K562 (cell line): Measurements from ENCODE around the gene HSF2.

Source experiments
- BRF1 ChIP-seq: IDR thresholded peaks from 3 replicates; pipeline ENCODE4 v1.6.1; 2011; ENCODE audit warnings: borderline replicate concordance, mild to moderate bottlenecking; ENCODE audit not compliant: insufficient read length; ENCODE audit errors: extremely low read depth
- IRF2 ChIP-seq: sonication (generic); formaldehyde crosslinking; IDR thresholded peaks from 2 replicates; pipeline ENCODE4 v1.8.1; 2022; ENCODE audit warnings: mild to moderate bottlenecking, missing genetic modification reagents
- MXI1 ChIP-seq: IDR thresholded peaks from 2 replicates; pipeline ENCODE4 v1.6.1; 2011; ENCODE audit warnings: low read depth, mild to moderate bottlenecking, improper control_type of control experiment, low read length
- RNF2 ChIP-seq: sonication (generic); IDR thresholded peaks from 2 replicates; pipeline ENCODE4 v1.6.1; 2016
- SIRT6 ChIP-seq: IDR thresholded peaks from one replicate; pipeline ENCODE4 v1.6.1; 2012; ENCODE audit warnings: low read depth, mild to moderate bottlenecking, control low read depth, inconsistent platforms, low read length, moderate library complexity
- TF ChIP-seq, protein P1 (sequence below), 3 experiments: IDR thresholded peaks in 2 of 3; conservative IDR thresholded peaks in 1 of 3; 2 replicates each; pipeline ENCODE4 v1.5.1; 2011 to 2012; ENCODE audit warnings: low read length in 3 of 3, mild to moderate bottlenecking in 3 of 3, control low read depth in 2 of 3, improper control_type of control experiment in 1 of 3, inconsistent platforms in 1 of 3, low read depth in 1 of 3, mixed read lengths in 1 of 3, moderate library complexity in 1 of 3; ENCODE audit not compliant: insufficient read depth in 2 of 3

DNA sequence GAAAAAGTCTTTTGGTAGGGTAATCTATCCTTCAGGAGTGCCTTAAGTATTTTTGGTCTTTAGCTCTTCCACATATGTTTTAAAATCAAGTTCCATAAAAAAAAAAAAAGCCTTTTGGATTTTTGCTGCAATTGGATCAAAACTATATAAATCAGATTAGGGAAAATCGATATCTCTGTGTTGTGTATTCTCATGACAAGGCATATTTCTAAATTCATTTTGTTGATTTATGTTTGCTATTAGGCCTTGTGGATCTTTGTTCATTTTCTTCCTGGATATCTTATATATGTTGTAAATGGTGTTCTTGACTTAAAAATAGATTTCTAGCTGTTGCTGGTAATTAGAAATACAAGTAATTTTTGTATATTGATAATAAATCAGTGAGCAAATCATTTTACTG lies 8.8 kb downstream of the HSF2 start:
- TF ChIP-seq RNF2 (no peak), MXI1 (no peak), IRF2 (CRISPR knock-in tag) (no peak), BRF1 (no peak), SIRT6 (no peak)
- TF ChIP-seq, protein P1, sequence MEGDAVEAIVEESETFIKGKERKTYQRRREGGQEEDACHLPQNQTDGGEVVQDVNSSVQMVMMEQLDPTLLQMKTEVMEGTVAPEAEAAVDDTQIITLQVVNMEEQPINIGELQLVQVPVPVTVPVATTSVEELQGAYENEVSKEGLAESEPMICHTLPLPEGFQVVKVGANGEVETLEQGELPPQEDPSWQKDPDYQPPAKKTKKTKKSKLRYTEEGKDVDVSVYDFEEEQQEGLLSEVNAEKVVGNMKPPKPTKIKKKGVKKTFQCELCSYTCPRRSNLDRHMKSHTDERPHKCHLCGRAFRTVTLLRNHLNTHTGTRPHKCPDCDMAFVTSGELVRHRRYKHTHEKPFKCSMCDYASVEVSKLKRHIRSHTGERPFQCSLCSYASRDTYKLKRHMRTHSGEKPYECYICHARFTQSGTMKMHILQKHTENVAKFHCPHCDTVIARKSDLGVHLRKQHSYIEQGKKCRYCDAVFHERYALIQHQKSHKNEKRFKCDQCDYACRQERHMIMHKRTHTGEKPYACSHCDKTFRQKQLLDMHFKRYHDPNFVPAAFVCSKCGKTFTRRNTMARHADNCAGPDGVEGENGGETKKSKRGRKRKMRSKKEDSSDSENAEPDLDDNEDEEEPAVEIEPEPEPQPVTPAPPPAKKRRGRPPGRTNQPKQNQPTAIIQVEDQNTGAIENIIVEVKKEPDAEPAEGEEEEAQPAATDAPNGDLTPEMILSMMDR (IDR thresholded peaks at IDR 0.05 in 2 of 3, conservative IDR thresholded peaks at IDR 0.05 in 1 of 3; ENCODE audit: insufficient read depth in 2 of 3, low read depth in 1 of 3, low read length in 3 of 3), result no peak
